Measurements from ENCODE around the gene PRR18. TPM values are rescaled to one million over a fixed set of nuclear protein-coding genes. Genes with fewer than 3 reads are reported as not detected.
A peak's percentile ranks its signal among the peaks of the same experiment; 100 is the strongest.

The PRR18 gene
- total RNA-seq, 1 donor from 2014 or later = 0.14 TPM

DNA sequence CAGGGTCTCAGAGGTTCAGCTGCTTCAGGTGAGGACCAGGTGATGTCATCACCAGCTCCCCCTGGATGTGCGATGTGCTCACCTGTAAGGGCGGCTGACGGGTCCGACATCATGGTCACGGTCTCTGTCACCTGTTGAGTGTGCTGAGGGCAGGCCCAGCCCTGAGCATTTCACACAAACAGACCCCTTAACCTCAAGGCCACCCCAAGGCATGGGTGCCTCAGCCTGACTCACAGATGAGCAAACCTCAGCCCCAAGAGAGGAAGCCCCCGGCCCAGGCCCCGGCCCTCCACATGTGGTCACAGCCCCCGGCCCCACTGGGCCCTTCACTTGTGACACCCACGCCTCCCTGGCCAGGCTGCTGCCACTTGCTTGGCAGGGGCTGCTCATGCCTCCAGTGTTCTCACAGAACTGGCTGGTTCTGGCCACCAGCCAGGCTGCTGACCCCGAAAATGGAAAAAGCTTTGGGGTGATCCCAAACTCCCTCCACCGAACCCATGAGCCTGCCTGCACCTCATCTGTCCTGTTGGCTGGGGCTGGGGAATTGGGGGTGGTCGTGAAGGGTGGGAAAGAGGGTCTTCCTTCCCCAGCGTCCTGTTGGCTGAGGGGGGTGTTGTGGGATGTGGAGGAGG, 33.3 kb downstream of the PRR18 start:
- no peaks in the 10 kb centered on the region for H3K9me3 Mint-ChIP-seq
- no peak overlapping the region for H3K4me3 Mint-ChIP-seq (ENCODE audit: low read depth)
- intact Hi-C loops (cut with micrococcal nuclease) = loop anchor here (1.0 to 10.0 kb wide), 3 partner anchors 107 to 350 kb away; partner anchors contain the start of genes MPC1 and RPS6KA2
- H3K4me1 Mint-ChIP-seq (ENCODE audit: low read depth) = peaks cover 6% of the 10 kb centered on the region
- H3K27me3 Mint-ChIP-seq (ENCODE audit: low read depth) = peaks cover 19% of the 10 kb centered on the region
- no peak overlapping the region for H3K27ac Mint-ChIP-seq
- no peak for DNase-seq (ENCODE audit: low spot score)
- no peaks in the 10 kb centered on the region for H3K36me3 Mint-ChIP-seq (ENCODE audit: low read depth)

- intact Hi-C loops (cut with micrococcal nuclease) = loop anchor here (10.0 kb wide), 1 partner anchor 351 kb away; the partner anchor contains the start of gene RPS6KA2
- no peak overlapping the region for H3K4me3 Mint-ChIP-seq (ENCODE audit: low read depth)
- H3K4me1 Mint-ChIP-seq (ENCODE audit: low read depth) = peaks cover 6% of the 10 kb centered on the region
- H3K27me3 Mint-ChIP-seq (ENCODE audit: low read depth) = peaks cover 16% of the 10 kb centered on the region
- no peak for DNase-seq (ENCODE audit: low spot score)
- H3K9me3 Mint-ChIP-seq = no peaks in the 10 kb centered on the region
- H3K27ac Mint-ChIP-seq = no peak overlapping the region
- H3K36me3 Mint-ChIP-seq (ENCODE audit: low read depth) = no peaks in the 10 kb centered on the region
These were observed 34.0 kb downstream of the PRR18 start for GRCh38 chr6:166274163-166274562.

- H3K27me3 Mint-ChIP-seq (ENCODE audit: low read depth) = peaks cover 13% of the 10 kb centered on the region
- no peaks in the 10 kb centered on the region for H3K36me3 Mint-ChIP-seq (ENCODE audit: low read depth)
- H3K9me3 Mint-ChIP-seq = no peaks in the 10 kb centered on the region
- intact Hi-C loops (cut with micrococcal nuclease) = loop anchor here (10.0 kb wide), 1 partner anchor 353 kb away; the partner anchor contains the start of gene RPS6KA2
- no peak for DNase-seq (ENCODE audit: low spot score)
- no peak overlapping the region for H3K4me3 Mint-ChIP-seq (ENCODE audit: low read depth)
- no peak overlapping the region for H3K27ac Mint-ChIP-seq
- H3K4me1 Mint-ChIP-seq (ENCODE audit: low read depth) = peaks cover 6% of the 10 kb centered on the region
These were observed 36.8 kb downstream of the PRR18 start for GRCh38 chr6:166271376-166271765.

DNA sequence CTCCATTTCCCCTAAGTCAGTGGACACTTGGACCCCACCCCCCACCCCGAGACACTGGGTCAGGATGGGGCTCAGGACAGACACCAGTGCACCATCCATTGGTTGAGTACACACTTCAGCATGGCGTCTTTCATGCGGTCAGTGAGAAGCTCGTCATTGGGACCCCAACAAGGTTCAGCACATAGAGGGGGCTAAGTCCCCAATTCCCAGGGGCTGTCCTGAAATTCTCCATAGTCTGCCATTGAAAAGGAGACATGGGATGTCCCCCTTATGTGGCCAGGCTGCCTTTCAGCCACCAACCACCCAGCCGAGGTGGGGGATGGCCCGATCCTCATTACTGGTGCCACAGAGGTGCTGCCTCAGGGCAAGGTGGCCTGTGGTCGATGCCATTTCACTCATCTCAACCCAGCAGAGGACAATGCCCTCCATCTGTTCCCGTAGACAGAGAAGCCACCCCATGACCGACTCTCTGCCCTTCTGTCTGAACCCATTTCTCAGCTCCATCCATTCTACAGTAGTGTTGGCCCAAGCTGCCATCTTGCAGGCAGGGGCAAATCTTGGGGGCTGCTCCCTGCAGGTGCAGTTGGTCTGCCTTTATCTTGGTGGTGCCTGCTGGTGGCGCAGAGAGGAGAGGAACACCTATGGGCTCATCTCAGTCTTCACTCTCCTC, 37.4 kb downstream of the PRR18 start:
- Mint-ChIP-seq H3K27ac (no peak overlapping the region), H3K4me3 (ENCODE audit: low read depth) (no peak overlapping the region), H3K27me3 (ENCODE audit: low read depth) (peaks cover 11% of the 10 kb centered on the region), H3K9me3 (no peaks in the 10 kb centered on the region), H3K36me3 (ENCODE audit: low read depth) (no peaks in the 10 kb centered on the region), H3K4me1 (ENCODE audit: low read depth) (peaks cover 3% of the 10 kb centered on the region)
- DNase-seq (ENCODE audit: low spot score) = no peak
- intact Hi-C loops (cut with micrococcal nuclease) = loop anchor here (10.0 kb wide), 1 partner anchor 354 kb away; the partner anchor contains the start of gene RPS6KA2

GRCh38 chr6:166269301-166270039, 38.7 kb downstream of the PRR18 start:
- intact Hi-C loops (cut with micrococcal nuclease) = loop anchor here (10.0 kb wide), 1 partner anchor 355 kb away; the partner anchor contains the start of gene RPS6KA2
- H3K4me3 Mint-ChIP-seq (ENCODE audit: low read depth) = no peak overlapping the region
- no peaks in the 10 kb centered on the region for H3K9me3 Mint-ChIP-seq
- H3K27me3 Mint-ChIP-seq (ENCODE audit: low read depth) = peaks cover 9% of the 10 kb centered on the region
- no peak overlapping the region for H3K27ac Mint-ChIP-seq
- no peak for DNase-seq (ENCODE audit: low spot score)
- H3K4me1 Mint-ChIP-seq (ENCODE audit: low read depth) = no peaks in the 10 kb centered on the region
- H3K36me3 Mint-ChIP-seq (ENCODE audit: low read depth) = no peaks in the 10 kb centered on the region

DNA sequence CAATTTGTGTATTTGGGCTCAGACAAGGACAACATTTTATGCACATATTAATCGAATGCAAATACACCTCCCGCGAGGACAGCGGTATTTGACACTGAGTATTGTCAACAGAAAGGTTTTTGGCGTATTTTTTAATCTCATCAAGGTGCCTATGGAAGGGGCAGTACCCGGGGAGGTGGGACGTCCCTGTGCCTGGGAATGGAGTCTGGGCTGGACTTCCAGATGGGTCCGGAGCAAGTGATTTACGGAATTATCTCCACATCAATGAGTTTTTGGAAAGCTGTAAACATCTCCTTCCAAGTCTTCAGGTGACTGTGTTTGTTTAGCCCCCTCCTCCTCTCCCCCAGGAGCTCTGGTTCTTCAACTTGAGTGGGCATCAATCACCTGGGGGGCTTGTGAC, 39.8 kb downstream of the PRR18 start:
- Mint-ChIP-seq H3K36me3 (ENCODE audit: low read depth) (no peaks in the 10 kb centered on the region), H3K4me3 (ENCODE audit: low read depth) (no peak overlapping the region), H3K4me1 (ENCODE audit: low read depth) (no peaks in the 10 kb centered on the region), H3K27ac (no peak overlapping the region), H3K27me3 (ENCODE audit: low read depth) (peaks cover 3% of the 10 kb centered on the region), H3K9me3 (no peaks in the 10 kb centered on the region)
- intact Hi-C loops (cut with micrococcal nuclease) = no loop called here
- DNase-seq (ENCODE audit: low spot score) = no peak

DNA sequence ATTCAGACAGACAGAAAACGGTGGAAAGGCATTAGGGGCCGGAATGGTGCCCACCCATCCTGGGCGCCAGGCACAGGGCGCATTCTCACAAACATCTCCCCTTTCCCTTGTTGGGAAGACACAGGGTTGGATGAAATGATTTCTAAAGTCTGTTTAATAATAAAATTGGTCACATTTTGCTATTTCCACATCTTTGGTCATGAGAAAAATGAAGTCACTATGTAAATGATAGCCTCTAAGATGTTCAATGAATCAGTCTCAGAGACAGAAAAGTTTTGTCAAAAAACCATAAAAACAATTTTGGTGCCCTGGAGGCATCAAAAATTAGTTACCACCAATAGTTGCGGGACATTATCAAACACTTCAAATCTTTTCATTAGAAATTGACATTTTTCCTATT, 40.7 kb downstream of the PRR18 start:
- no peak overlapping the region for H3K27ac Mint-ChIP-seq
- no peak overlapping the region for H3K4me3 Mint-ChIP-seq (ENCODE audit: low read depth)
- H3K27me3 Mint-ChIP-seq (ENCODE audit: low read depth) = peaks cover 3% of the 10 kb centered on the region
- no peaks in the 10 kb centered on the region for H3K9me3 Mint-ChIP-seq
- intact Hi-C loops (cut with micrococcal nuclease) = no loop called here
- no peaks in the 10 kb centered on the region for H3K4me1 Mint-ChIP-seq (ENCODE audit: low read depth)
- DNase-seq (ENCODE audit: low spot score) = no peak
- no peaks in the 10 kb centered on the region for H3K36me3 Mint-ChIP-seq (ENCODE audit: low read depth)

- no peaks in the 10 kb centered on the region for H3K36me3 Mint-ChIP-seq (ENCODE audit: low read depth)
- no peaks in the 10 kb centered on the region for H3K4me1 Mint-ChIP-seq (ENCODE audit: low read depth)
- intact Hi-C loops (cut with micrococcal nuclease) = no loop called here
- DNase-seq (ENCODE audit: low spot score) = no peak
- H3K9me3 Mint-ChIP-seq = no peaks in the 10 kb centered on the region
- H3K27me3 Mint-ChIP-seq (ENCODE audit: low read depth) = peaks cover 3% of the 10 kb centered on the region
- no peak overlapping the region for H3K4me3 Mint-ChIP-seq (ENCODE audit: low read depth)
- no peak overlapping the region for H3K27ac Mint-ChIP-seq
These were observed 41.9 kb downstream of the PRR18 start for GRCh38 chr6:166266336-166266735.

DNA sequence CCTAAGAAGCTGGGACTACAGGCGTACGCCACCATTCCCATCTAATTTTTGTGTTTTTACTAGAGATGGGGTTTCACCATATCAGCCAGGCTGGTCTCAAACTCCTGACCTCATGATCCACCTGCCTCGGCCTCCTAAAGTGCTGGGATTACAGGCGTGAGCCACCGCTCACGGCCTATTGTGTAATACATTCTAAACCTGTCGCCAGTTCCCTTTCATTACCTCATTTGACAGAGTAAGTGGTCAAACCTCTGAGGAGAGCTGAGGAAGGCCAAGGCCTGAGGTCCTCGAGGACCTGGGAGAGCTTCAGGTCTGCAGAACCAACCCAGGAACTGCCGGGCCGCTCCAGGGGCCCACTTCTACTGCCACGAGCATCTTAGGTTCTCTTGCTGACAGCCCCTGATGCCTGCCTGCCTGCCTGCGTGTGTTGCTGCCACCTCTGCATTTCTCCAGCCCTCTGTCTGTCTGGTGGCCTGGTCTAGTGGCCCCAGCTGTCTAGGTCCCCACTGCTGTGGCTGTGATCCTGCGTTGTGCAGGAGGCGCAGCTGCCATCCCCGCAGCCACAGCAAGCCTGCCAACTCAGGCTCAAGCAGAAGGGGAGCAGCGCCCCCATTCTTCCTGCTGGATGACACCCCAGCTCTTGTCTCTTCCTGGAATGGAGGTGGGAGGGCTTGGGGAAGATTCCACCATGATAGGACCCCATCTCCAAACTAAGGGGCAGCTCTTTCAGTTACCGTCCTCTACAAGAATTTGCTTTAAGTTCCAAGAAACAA, 45.3 kb downstream of the PRR18 start:
- H3K9me3 Mint-ChIP-seq = no peaks in the 10 kb centered on the region
- intact Hi-C loops (cut with micrococcal nuclease) = no loop called here
- no peak overlapping the region for H3K27ac Mint-ChIP-seq
- H3K4me1 Mint-ChIP-seq (ENCODE audit: low read depth) = peaks cover 24% of the 10 kb centered on the region
- no peak for DNase-seq (ENCODE audit: low spot score)
- no peaks in the 10 kb centered on the region for H3K36me3 Mint-ChIP-seq (ENCODE audit: low read depth)
- no peak overlapping the region for H3K4me3 Mint-ChIP-seq (ENCODE audit: low read depth)
- peaks cover under 1% of the 10 kb centered on the region for H3K27me3 Mint-ChIP-seq (ENCODE audit: low read depth)

DNA sequence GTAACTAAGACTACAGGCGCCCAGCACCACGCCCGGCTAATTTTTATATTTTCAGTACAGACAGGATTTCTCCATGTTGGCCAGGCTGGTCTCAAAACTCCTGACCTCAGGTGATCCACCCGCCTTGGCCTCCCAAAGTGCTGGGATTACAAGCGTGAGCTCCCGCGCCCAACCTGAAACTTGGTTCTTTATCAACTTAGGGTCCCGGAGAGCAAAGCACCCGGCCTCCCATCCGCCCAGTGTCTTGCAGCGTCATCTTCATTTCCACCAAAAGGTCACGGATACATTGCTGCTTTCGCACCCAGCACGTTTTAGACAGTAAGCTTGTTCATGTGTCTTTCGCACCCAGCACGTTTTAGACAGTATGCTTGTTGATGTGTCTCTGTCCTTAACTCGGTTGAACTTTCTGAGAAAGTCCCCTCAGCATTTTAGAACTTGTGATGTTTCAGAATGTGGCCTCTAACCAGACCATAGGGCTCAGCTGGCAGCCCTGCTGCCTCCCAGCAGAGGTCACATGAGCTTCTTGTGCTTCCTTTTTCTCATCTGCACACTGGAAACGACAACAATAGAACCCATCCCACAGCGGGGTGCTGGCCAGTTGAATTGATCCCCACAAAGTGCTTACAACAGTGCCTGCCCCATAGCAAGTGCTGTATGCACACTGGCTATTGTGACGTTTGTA, 48.8 kb downstream of the PRR18 start:
- Mint-ChIP-seq H3K9me3 (no peaks in the 10 kb centered on the region), H3K36me3 (ENCODE audit: low read depth) (no peaks in the 10 kb centered on the region), H3K4me1 (ENCODE audit: low read depth) (peaks cover 31% of the 10 kb centered on the region), H3K27me3 (ENCODE audit: low read depth) (peaks cover 13% of the 10 kb centered on the region), H3K27ac (no peak overlapping the region), H3K4me3 (ENCODE audit: low read depth) (no peak overlapping the region)
- DNase-seq (ENCODE audit: low spot score) = no peak
- intact Hi-C loops (cut with micrococcal nuclease) = loop anchor here (10.0 kb wide), 1 partner anchor 235 kb away; no protein-coding TSS in a partner anchor

- Mint-ChIP-seq H3K4me1 (ENCODE audit: low read depth) (peaks cover 36% of the 10 kb centered on the region), H3K36me3 (ENCODE audit: low read depth) (no peaks in the 10 kb centered on the region), H3K27me3 (ENCODE audit: low read depth) (peaks cover 19% of the 10 kb centered on the region), H3K4me3 (ENCODE audit: low read depth) (no peak overlapping the region), H3K27ac (no peak overlapping the region), H3K9me3 (no peaks in the 10 kb centered on the region)
- intact Hi-C loops (cut with micrococcal nuclease) = loop anchor here (10.0 kb wide), 1 partner anchor 234 kb away; no protein-coding TSS in a partner anchor
- peak; percentile 40 for DNase-seq (ENCODE audit: low spot score)
These were observed 49.3 kb downstream of the PRR18 start for GRCh38 chr6:166258854-166259276.

DNA sequence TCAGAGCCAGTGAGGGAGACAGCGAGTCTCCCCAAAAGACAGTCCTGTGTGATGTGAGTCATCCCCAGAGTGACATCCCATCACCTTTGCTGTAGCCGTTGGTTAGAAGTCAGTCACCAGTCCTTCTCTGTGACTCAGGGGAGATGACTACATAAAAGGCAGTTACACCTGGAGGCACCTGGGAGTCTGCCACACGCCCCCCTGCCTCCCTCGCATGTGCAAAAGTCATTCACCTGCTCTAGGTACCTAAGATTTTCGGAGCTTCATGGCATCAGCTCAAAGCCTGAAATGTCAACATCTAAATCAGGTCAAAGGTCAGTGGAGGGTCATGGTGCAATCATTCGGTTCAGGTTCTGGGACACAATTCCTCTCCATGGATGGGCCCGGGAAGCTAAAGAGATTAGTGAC, 50.3 kb downstream of the PRR18 start:
- H3K4me3 Mint-ChIP-seq (ENCODE audit: low read depth) = no peak overlapping the region
- peaks cover 36% of the 10 kb centered on the region for H3K4me1 Mint-ChIP-seq (ENCODE audit: low read depth)
- DNase-seq (ENCODE audit: low spot score) = no peak
- H3K36me3 Mint-ChIP-seq (ENCODE audit: low read depth) = no peaks in the 10 kb centered on the region
- peaks cover 23% of the 10 kb centered on the region for H3K27me3 Mint-ChIP-seq (ENCODE audit: low read depth)
- intact Hi-C loops (cut with micrococcal nuclease) = loop anchor here (10.0 kb wide), 1 partner anchor 233 kb away; no protein-coding TSS in a partner anchor
- H3K9me3 Mint-ChIP-seq = no peaks in the 10 kb centered on the region
- H3K27ac Mint-ChIP-seq = no peak overlapping the region

All from activated T-helper 2 cell treated with anti-CD3 and anti-CD28 coated beads, Interferon-gamma antibody, Interleukin-2, Interleukin-4, amounts not matched to agents 10 μg/mL and 5 μg/mL and 100 μg/mL, durations not matched to agents 14 hours and 24 hours and 36 hours (primary cell).